Lower lobe of right lung (tissue), 2 donors: ENCODE data around the gene CHST8. TPM values are rescaled to one million over a fixed set of nuclear protein-coding genes. Genes with fewer than 3 reads are reported as not detected.
"Not testable (repeated sequence)": the region's sequence is repeated elsewhere in the genome, so short reads cannot be mapped to it uniquely, and the experiment has no call there.

Experiments used
- ATAC-seq, 2 donors: fragments of 200-7000 bp; cut with Tn5 transposase; one replicate each; pipeline ENCODE4 v1.9.1; 2020 to 2022; ENCODE audit warnings: mild to moderate bottlenecking in 2 of 2, moderate library complexity in 2 of 2
- DNase-seq: peaks from one replicate; pipeline ENCODE4 v3.0.0-alpha.2; 2020
- H3K27ac ChIP-seq: fragments of 200-600 bp; one replicate; pipeline ENCODE4 v1.8.0; 2022
- H3K27me3 ChIP-seq: fragments of 200-600 bp; one replicate; pipeline ENCODE4 v1.8.0; 2022; ENCODE audit warnings: low read depth
- H3K36me3 ChIP-seq: fragments of 200-600 bp; one replicate; pipeline ENCODE4 v1.8.0; 2022; ENCODE audit warnings: mild to moderate bottlenecking
- H3K4me1 ChIP-seq: fragments of 200-600 bp; one replicate; pipeline ENCODE4 v1.8.0; 2022
- H3K4me3 ChIP-seq: fragments of 200-600 bp; one replicate; pipeline ENCODE4 v1.8.0; 2022; ENCODE audit warnings: mild to moderate bottlenecking
- H3K9me3 ChIP-seq: fragments of 200-600 bp; one replicate; pipeline ENCODE4 v1.8.0; 2022
- CTCF ChIP-seq: fragments of 200-600 bp; IDR thresholded peaks from one replicate; pipeline ENCODE4 v1.8.0; 2022; ENCODE audit warnings: antibody characterized with exemption, mild to moderate bottlenecking
- intact Hi-C: fragments of 100-400 bp; cut with DNase I; formaldehyde crosslinking; loops from one replicate; pipeline ENCODE4 v1.11.0; 2022
- total RNA-seq: library from RNA; stranded (reverse); fragmentation: NEBNext Ultra II Directional; extraction: Animal tissue kit (Norgen Biotek cat#: 25700); gene quantifications from one replicate; pipeline ENCODE4 v1.2.1, GENCODE V29; 2021
- donor health status: DM: no; HTN: yes; CAD: no; lungs with severe emphysema.

Gene CHST8
- total RNA-seq, 1 donor from 2014 or later, result not detected

- H3K4me1 ChIP-seq, result no peaks in the 10 kb centered on the region
- no peak overlapping the region for H3K4me3 ChIP-seq
- no peaks in the 10 kb centered on the region for H3K9me3 ChIP-seq
- TF ChIP-seq CTCF, result no peak
- intact Hi-C loops, result no loop called here
- DNase-seq (no peak), ATAC-seq (peak in 1 of 2 donors; percentile 8)
- H3K36me3 ChIP-seq, result no peaks in the 10 kb centered on the region
- H3K27me3 ChIP-seq, result peaks cover 31% of the 10 kb centered on the region
- no peak overlapping the region for H3K27ac ChIP-seq
Measured at GRCh38 chr19:33690378-33691029, 68.8 kb downstream of the CHST8 start.

GRCh38 chr19:33691030-33691427 is 69.3 kb downstream of the CHST8 start:
- intact Hi-C loops, result no loop called here

GRCh38 chr19:33691736-33692135 is 70.0 kb downstream of the CHST8 start:
- Histone ChIP-seq H3K4me1 (no peaks in the 10 kb centered on the region), H3K4me3 (no peak overlapping the region), H3K9me3 (no peaks in the 10 kb centered on the region), H3K27ac (no peak overlapping the region), H3K36me3 (no peaks in the 10 kb centered on the region), H3K27me3 (peaks cover 23% of the 10 kb centered on the region)
- DNase-seq (no peak), ATAC-seq (no peak)
- no peak for TF ChIP-seq CTCF
- intact Hi-C loops, result no loop called here

More at GRCh38 chr19:33691030-33691427, 69.3 kb downstream of the CHST8 start:
- Histone ChIP-seq H3K9me3 (no peaks in the 10 kb centered on the region), H3K4me1 (no peaks in the 10 kb centered on the region), H3K4me3 (no peak overlapping the region), H3K27me3 (peaks cover 25% of the 10 kb centered on the region), H3K36me3 (no peaks in the 10 kb centered on the region), H3K27ac (no peak overlapping the region)
- TF ChIP-seq CTCF, result no peak
- ATAC-seq (no peak), DNase-seq (no peak)

GRCh38 chr19:33693678-33694077 is 71.9 kb downstream of the CHST8 start:
- H3K9me3 ChIP-seq, result no peaks in the 10 kb centered on the region
- TF ChIP-seq CTCF, result no peak
- H3K27me3 ChIP-seq, result peaks cover 16% of the 10 kb centered on the region
- no peak for ATAC-seq
- H3K27ac ChIP-seq, result no peak overlapping the region
- H3K4me3 ChIP-seq, result no peak overlapping the region
- H3K36me3 ChIP-seq, result no peaks in the 10 kb centered on the region
- H3K4me1 ChIP-seq, result no peaks in the 10 kb centered on the region
- no peak for DNase-seq
- intact Hi-C loops, result no loop called here

GRCh38 chr19:33695547-33695946 is 73.8 kb downstream of the CHST8 start:
- H3K36me3 ChIP-seq, ATAC-seq, H3K4me3 ChIP-seq, H3K9me3 ChIP-seq, H3K27ac ChIP-seq, H3K4me1 ChIP-seq, DNase-seq, H3K27me3 ChIP-seq, intact Hi-C loops: not testable (repeated sequence)

GRCh38 chr19:33697766-33698165 is 76.0 kb downstream of the CHST8 start:
- Histone ChIP-seq H3K27ac (no peak overlapping the region), H3K4me1 (no peaks in the 10 kb centered on the region), H3K9me3 (no peaks in the 10 kb centered on the region), H3K4me3 (no peak overlapping the region), H3K36me3 (no peaks in the 10 kb centered on the region), H3K27me3 (peaks cover 12% of the 10 kb centered on the region)
- DNase-seq (no peak), ATAC-seq (no peak)
- TF ChIP-seq CTCF, result no peak
- intact Hi-C loops, result no loop called here
